ENCODE data around the gene IRS2.

Gene IRS2

GRCh38 chr13:109809216-109809932 is 23.0 kb upstream of the IRS2 start:
- no peak for DNase-seq

- no peak for DNase-seq
Measured at GRCh38 chr13:109807345-109807744, 21.0 kb upstream of the IRS2 start.

- DNase-seq, result no peak
Measured at GRCh38 chr13:109804654-109805053, 18.3 kb upstream of the IRS2 start.

GRCh38 chr13:109803825-109804224 is 17.4 kb upstream of the IRS2 start:
- DNase-seq, result no peak

GRCh38 chr13:109802936-109803335 is 16.6 kb upstream of the IRS2 start:
- no peak for DNase-seq

- DNase-seq, result no peak
Measured at GRCh38 chr13:109795011-109795410, 8.6 kb upstream of the IRS2 start.

- DNase-seq, result no peak
Measured at GRCh38 chr13:109794095-109794494, 7.7 kb upstream of the IRS2 start.

GRCh38 chr13:109792416-109793059 is 6.2 kb upstream of the IRS2 start:
- DNase-seq, result no peak

- peak in 11 of 56 donors; percentile 15 to 72 (median 39) for DNase-seq
Measured at GRCh38 chr13:109790942-109791605, 4.7 kb upstream of the IRS2 start.

- no peak for DNase-seq
Measured at GRCh38 chr13:109790086-109790485, 3.7 kb upstream of the IRS2 start.

GRCh38 chr13:109789262-109789661 is 2.9 kb upstream of the IRS2 start:
- DNase-seq, result peak in 3 of 56 donors; percentile 21 to 27 (median 26)

- no peak for DNase-seq
Measured at GRCh38 chr13:109788372-109789111, 2.2 kb upstream of the IRS2 start.

GRCh38 chr13:109787135-109787954 is 962 bp upstream of the IRS2 start:
- peak in 15 of 56 donors; percentile 26 to 76 (median 58) for DNase-seq

GRCh38 chr13:109785892-109786450 is 412 bp downstream of the IRS2 start:
- DNase-seq, result peak in 3 of 56 donors; percentile 39 to 77 (median 61)

- peak in 13 of 56 donors; percentile 7 to 69 (median 60) for DNase-seq
Measured at GRCh38 chr13:109785141-109785891, 1.1 kb downstream of the IRS2 start.

GRCh38 chr13:109784590-109785140 is 1.7 kb downstream of the IRS2 start:
- peak in 42 of 56 donors; percentile 12 to 86 (median 60) for DNase-seq

GRCh38 chr13:109783815-109784589 is 2.4 kb downstream of the IRS2 start:
- peak in 1 of 56 donors; percentile 73 for DNase-seq

GRCh38 chr13:109783447-109783814 is 3.0 kb downstream of the IRS2 start:
- DNase-seq, result no peak

All from amygdala (tissue), 56 donors.